Trophoblast cell (in vitro differentiated cells and primary cell): Measurements from ENCODE around the gene EXOC4.

Experiments used
- DNase-seq, 2 donors: peaks; one replicate each; pipeline ENCODE4 v3.0.0-alpha.2; 2016
- H2AFZ ChIP-seq: 2 replicates; pipeline ENCODE4 v1.6.1; 2013; ENCODE audit warnings: low read length, moderate library complexity, mild to moderate bottlenecking; ENCODE audit not compliant: insufficient read depth, poor library complexity
- H2AK5ac ChIP-seq: 2 replicates; pipeline ENCODE4 v1.6.1; 2013; ENCODE audit warnings: mild to moderate bottlenecking, low read length
- H2BK120ac ChIP-seq: 2 replicates; pipeline ENCODE4 v1.6.1; 2013; ENCODE audit warnings: low read length, mild to moderate bottlenecking, moderate library complexity; ENCODE audit not compliant: insufficient read depth, poor library complexity
- H2BK12ac ChIP-seq: 2 replicates; pipeline ENCODE4 v1.6.1; 2013; ENCODE audit warnings: mild to moderate bottlenecking, low read length, moderate library complexity
- H2BK5ac ChIP-seq: 2 replicates; pipeline ENCODE4 v1.6.1; 2013; ENCODE audit warnings: low read length, low read depth, moderate library complexity, mild to moderate bottlenecking; ENCODE audit not compliant: poor library complexity
- H3K14ac ChIP-seq: 2 replicates; pipeline ENCODE4 v1.6.1; 2013; ENCODE audit warnings: mild to moderate bottlenecking, low read length
- H3K18ac ChIP-seq: 2 replicates; pipeline ENCODE4 v1.6.1; 2013; ENCODE audit warnings: mild to moderate bottlenecking, low read length
- H3K23ac ChIP-seq: 2 replicates; pipeline ENCODE4 v1.6.1; 2013; ENCODE audit warnings: low read length
- H3K27ac ChIP-seq: 2 replicates; pipeline ENCODE4 v1.5.1; 2013; ENCODE audit warnings: low read depth, mild to moderate bottlenecking, inconsistent platforms, low read length, moderate library complexity
- H3K27me3 ChIP-seq: 2 replicates; pipeline ENCODE4 v1.6.1; 2013; ENCODE audit warnings: inconsistent platforms, mild to moderate bottlenecking, low read length, moderate library complexity; ENCODE audit not compliant: insufficient read depth
- H3K36me3 ChIP-seq, 2 experiments: 1 replicate in 1 of 2; 2 replicates in 1 of 2; pipeline ENCODE4 v1.6.1; 2013; ENCODE audit warnings: low read length in 2 of 2, mild to moderate bottlenecking in 2 of 2, moderate library complexity in 1 of 2; ENCODE audit not compliant: insufficient read depth in 2 of 2, control insufficient read depth in 1 of 2
- H3K4ac ChIP-seq: 2 replicates; pipeline ENCODE4 v1.6.1; 2013; ENCODE audit warnings: low read depth, mild to moderate bottlenecking, low read length, moderate library complexity
- H3K4me1 ChIP-seq, 2 experiments: 1 replicate in 1 of 2; 2 replicates in 1 of 2; pipeline ENCODE4 v1.6.1; 2013; ENCODE audit warnings: low read length in 2 of 2, mild to moderate bottlenecking in 2 of 2, moderate library complexity in 1 of 2; ENCODE audit not compliant: insufficient read depth in 2 of 2, control insufficient read depth in 1 of 2
- H3K4me2 ChIP-seq: 2 replicates; pipeline ENCODE4 v1.6.1; 2013; ENCODE audit warnings: inconsistent platforms, mild to moderate bottlenecking, low read length, moderate library complexity
- H3K4me3 ChIP-seq: 2 replicates; pipeline ENCODE4 v1.5.1; 2013; ENCODE audit warnings: mild to moderate bottlenecking, low read depth, low read length, inconsistent platforms
- H3K79me1 ChIP-seq: one replicate; pipeline ENCODE4 v1.6.1; 2013; ENCODE audit warnings: low read length
- H3K79me2 ChIP-seq: 2 replicates; pipeline ENCODE4 v1.6.1; 2013; ENCODE audit warnings: low read length, mild to moderate bottlenecking; ENCODE audit not compliant: control insufficient read depth, insufficient read depth, poor library complexity
- H3K9ac ChIP-seq: 2 replicates; pipeline ENCODE4 v1.6.1; 2013; ENCODE audit warnings: mild to moderate bottlenecking, low read length
- H3K9me3 ChIP-seq: 2 replicates; pipeline ENCODE4 v1.6.1; 2013; ENCODE audit warnings: low read depth, mild to moderate bottlenecking, control low read depth, inconsistent platforms, low read length; ENCODE audit not compliant: insufficient read depth
- H4K12ac ChIP-seq: 2 replicates; pipeline ENCODE4 v1.6.1; 2013; ENCODE audit warnings: low read depth, mild to moderate bottlenecking, low read length, moderate library complexity
- H4K8ac ChIP-seq: 2 replicates; pipeline ENCODE4 v1.6.1; 2013; ENCODE audit warnings: low read depth, mild to moderate bottlenecking, low read length, moderate library complexity
- H4K91ac ChIP-seq: one replicate; pipeline ENCODE4 v1.6.1; 2013; ENCODE audit warnings: low read depth, mild to moderate bottlenecking, low read length, moderate library complexity
- WGBS: extraction: QIAGEN DNeasy Blood & Tissue Kit; methylation state at CpG from one replicate; pipeline ENCODE4 v1.1.7; 2013; ENCODE audit warnings: missing lambda C conversion rate; ENCODE audit not compliant: insufficient read length, insufficient coverage; ENCODE audit errors: extremely low coverage; 5-methylcytosine and 5-hydroxymethylcytosine counted together

EXOC4 gene

DNA sequence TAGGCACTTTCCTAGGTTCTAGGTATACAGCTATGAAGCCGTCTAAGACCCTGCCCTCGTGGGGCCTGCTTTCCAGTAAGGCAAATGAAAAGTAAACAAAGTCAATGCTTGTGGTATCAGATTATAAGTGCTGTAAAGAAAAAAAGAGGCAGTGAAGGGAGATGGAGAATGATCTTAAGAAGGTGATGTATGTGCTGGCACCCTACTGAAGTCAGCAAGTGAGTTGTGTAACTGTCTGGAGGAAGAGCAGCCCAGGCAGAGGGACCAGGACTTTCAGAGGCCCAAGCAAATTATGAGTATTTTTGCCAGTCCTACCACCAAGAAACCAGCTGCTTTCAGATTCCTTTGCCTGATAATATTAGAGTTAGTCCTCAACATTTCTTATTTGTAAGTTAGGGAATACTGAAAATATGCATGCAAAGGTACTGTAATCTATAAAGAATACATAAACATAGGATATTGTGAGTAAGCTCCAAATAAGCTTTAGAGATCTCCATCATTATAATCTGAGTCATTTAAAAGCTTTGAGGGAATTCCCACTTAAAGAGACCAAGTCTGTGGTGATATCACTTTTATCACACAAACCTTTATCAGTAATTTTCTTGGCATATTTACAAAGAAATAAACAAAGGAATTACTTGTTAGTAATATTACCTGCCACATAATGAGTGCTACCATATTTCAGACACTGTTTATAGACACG lies 545.1 kb downstream of the EXOC4 start:
- Histone ChIP-seq H3K4me1 (no peaks in the 10 kb centered on the region), H3K23ac (no peak overlapping the region), H4K8ac (no peak overlapping the region), H3K4me3 (no peak overlapping the region), H3K27me3 (no peaks in the 10 kb centered on the region), H2AFZ (no peak overlapping the region), H2AK5ac (no peak overlapping the region), H3K79me1 (no peaks in the 10 kb centered on the region), H2BK120ac (no peak overlapping the region), H3K4me2 (no peak overlapping the region), H2BK5ac (no peak overlapping the region), H3K14ac (no peak overlapping the region), H4K12ac (no peak overlapping the region), H3K79me2 (no peaks in the 10 kb centered on the region), H3K4ac (no peak overlapping the region), H3K36me3 (no peaks in the 10 kb centered on the region), H3K9ac (no peak overlapping the region), H2BK12ac (no peak overlapping the region), H3K9me3 (no peaks in the 10 kb centered on the region), H3K18ac (no peak overlapping the region), H4K91ac (no peak overlapping the region), H3K27ac (no peak overlapping the region)
- WGBS, result no CpG with 5 or more reads among the region's 3 CpGs
- DNase-seq, result no peak

DNA sequence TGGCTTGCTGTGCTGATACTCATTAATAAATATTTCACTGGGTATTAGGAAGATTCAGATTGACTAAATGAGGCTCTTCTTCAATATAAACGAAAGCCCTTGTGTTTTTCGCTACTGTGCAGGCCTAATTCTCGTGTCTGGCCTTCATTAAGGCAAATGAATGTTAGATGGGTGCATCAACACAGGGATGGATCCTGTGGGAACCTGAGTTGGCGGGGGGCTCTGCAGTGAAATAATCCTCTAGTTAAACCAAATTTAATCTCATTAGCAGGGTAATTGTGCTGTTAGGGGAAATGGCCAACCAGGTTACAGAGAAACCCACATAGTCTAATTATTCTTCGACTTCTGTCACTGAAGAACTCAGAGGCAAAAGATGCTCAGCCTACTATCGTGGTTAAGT lies 548.5 kb downstream of the EXOC4 start:
- no peak overlapping the region for H4K12ac ChIP-seq
- H2AK5ac ChIP-seq, result no peak overlapping the region
- no peaks in the 10 kb centered on the region for H3K79me1 ChIP-seq
- no CpG with 5 or more reads among the region's 6 CpGs for WGBS
- no peak overlapping the region for H3K4me2 ChIP-seq
- H3K4me3 ChIP-seq, result no peak overlapping the region
- no peaks in the 10 kb centered on the region for H3K79me2 ChIP-seq
- no peaks in the 10 kb centered on the region for H3K9me3 ChIP-seq
- no peak overlapping the region for H2AFZ ChIP-seq
- no peak overlapping the region for H2BK12ac ChIP-seq
- no peak for DNase-seq
- H3K9ac ChIP-seq, result no peak overlapping the region
- H3K23ac ChIP-seq, result no peak overlapping the region
- H2BK5ac ChIP-seq, result no peak overlapping the region
- H3K14ac ChIP-seq, result no peak overlapping the region
- no peak overlapping the region for H3K27ac ChIP-seq
- no peak overlapping the region for H3K18ac ChIP-seq
- H2BK120ac ChIP-seq, result no peak overlapping the region
- no peak overlapping the region for H4K8ac ChIP-seq
- H4K91ac ChIP-seq, result no peak overlapping the region
- no peaks in the 10 kb centered on the region for H3K4me1 ChIP-seq
- no peaks in the 10 kb centered on the region for H3K27me3 ChIP-seq
- H3K36me3 ChIP-seq, result no peaks in the 10 kb centered on the region
- no peak overlapping the region for H3K4ac ChIP-seq

DNA sequence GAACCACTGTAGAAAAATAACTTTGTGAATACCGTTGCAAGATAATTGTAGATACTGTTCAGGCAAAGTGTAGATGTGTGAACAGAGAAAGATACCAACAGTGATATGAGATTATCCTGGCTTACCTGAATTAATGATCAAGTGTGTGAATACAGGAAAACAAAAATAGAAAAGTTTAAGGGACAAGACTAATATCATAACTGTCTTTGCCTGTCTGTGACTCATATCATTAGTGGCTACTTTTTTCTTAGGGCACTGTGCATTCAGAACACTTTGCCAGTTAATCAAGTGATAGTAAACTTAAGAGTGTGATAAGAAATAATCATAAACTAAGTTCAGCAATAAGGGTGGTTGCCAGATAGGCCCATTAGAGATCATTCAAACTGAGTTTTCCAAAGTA lies 551.2 kb downstream of the EXOC4 start:
- no peak overlapping the region for H3K4me3 ChIP-seq
- no peak overlapping the region for H3K4me2 ChIP-seq
- no peak overlapping the region for H4K12ac ChIP-seq
- no peak overlapping the region for H4K91ac ChIP-seq
- DNase-seq, result no peak
- no peaks in the 10 kb centered on the region for H3K79me1 ChIP-seq
- no peak overlapping the region for H4K8ac ChIP-seq
- H3K14ac ChIP-seq, result no peak overlapping the region
- no peaks in the 10 kb centered on the region for H3K9me3 ChIP-seq
- H2AFZ ChIP-seq, result no peak overlapping the region
- no peaks in the 10 kb centered on the region for H3K4me1 ChIP-seq
- no peak overlapping the region for H3K18ac ChIP-seq
- no peaks in the 10 kb centered on the region for H3K27me3 ChIP-seq
- H3K23ac ChIP-seq, result no peak overlapping the region
- H3K27ac ChIP-seq, result no peak overlapping the region
- H2BK12ac ChIP-seq, result no peak overlapping the region
- no CpG with 5 or more reads among the region's 1 CpG for WGBS
- H3K36me3 ChIP-seq, result no peaks in the 10 kb centered on the region
- H3K4ac ChIP-seq, result no peak overlapping the region
- H3K9ac ChIP-seq, result no peak overlapping the region
- H2BK5ac ChIP-seq, result no peak overlapping the region
- no peak overlapping the region for H2BK120ac ChIP-seq
- H2AK5ac ChIP-seq, result no peak overlapping the region
- no peaks in the 10 kb centered on the region for H3K79me2 ChIP-seq

DNA sequence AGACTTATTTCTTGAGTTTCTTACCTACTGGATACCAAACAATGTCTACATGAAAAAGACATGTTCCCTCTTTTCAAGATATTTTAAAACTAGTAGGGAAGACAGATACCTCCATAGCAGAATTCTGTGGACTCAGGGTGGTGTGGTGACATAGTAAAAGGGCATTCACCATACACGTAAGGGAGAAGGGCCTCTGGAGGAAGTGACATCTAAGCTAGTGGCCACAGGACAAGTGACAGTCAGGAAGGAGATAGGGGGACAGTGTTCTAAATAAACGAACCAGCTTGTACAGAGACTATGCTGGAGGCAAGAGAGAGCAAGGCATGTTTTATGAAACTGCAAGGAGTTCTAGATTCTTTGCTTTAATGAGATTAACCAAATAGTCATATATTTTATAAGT lies 552.5 kb downstream of the EXOC4 start:
- H4K8ac ChIP-seq, result no peak overlapping the region
- no peaks in the 10 kb centered on the region for H3K9me3 ChIP-seq
- H3K4me1 ChIP-seq, result no peaks in the 10 kb centered on the region
- H2BK5ac ChIP-seq, result no peak overlapping the region
- no peaks in the 10 kb centered on the region for H3K79me1 ChIP-seq
- no CpG with 5 or more reads among the region's 2 CpGs for WGBS
- H3K4ac ChIP-seq, result no peak overlapping the region
- peak overlapping the region; percentile 40 for H3K9ac ChIP-seq
- H3K23ac ChIP-seq, result peak overlapping the region; percentile 90
- H3K14ac ChIP-seq, result no peak overlapping the region
- H4K12ac ChIP-seq, result no peak overlapping the region
- H3K4me2 ChIP-seq, result no peak overlapping the region
- no peaks in the 10 kb centered on the region for H3K79me2 ChIP-seq
- H3K36me3 ChIP-seq, result no peaks in the 10 kb centered on the region
- no peak for DNase-seq
- no peak overlapping the region for H2AK5ac ChIP-seq
- H3K27ac ChIP-seq, result no peak overlapping the region
- no peak overlapping the region for H4K91ac ChIP-seq
- no peaks in the 10 kb centered on the region for H3K27me3 ChIP-seq
- no peak overlapping the region for H3K18ac ChIP-seq
- no peak overlapping the region for H2BK12ac ChIP-seq
- no peak overlapping the region for H3K4me3 ChIP-seq
- no peak overlapping the region for H2BK120ac ChIP-seq
- no peak overlapping the region for H2AFZ ChIP-seq
